CD4-positive, alpha-beta T cell treated with Interleukin-4 for 1 hour (primary cell): ENCODE measurements around the gene IGDCC3.
A peak's percentile ranks its signal among the peaks of the same experiment; 100 is the strongest.

Experiments
- DNase-seq, 2 donors: peaks; one replicate each; pipeline ENCODE4 v3.0.0-alpha.2; 2020 to 2022

Gene IGDCC3

GRCh38 chr15:65318870-65319356 is 58.9 kb downstream of the IGDCC3 start:
- DNase-seq = peak; percentile 83 to 84

GRCh38 chr15:65312400-65312916 is 65.3 kb downstream of the IGDCC3 start:
- no peak for DNase-seq

- DNase-seq = no peak
Observed at GRCh38 chr15:65311760-65312159, 66.0 kb downstream of the IGDCC3 start.

- DNase-seq = no peak
Observed at GRCh38 chr15:65310431-65311137, 67.2 kb downstream of the IGDCC3 start.

GRCh38 chr15:65309882-65310418 is 67.9 kb downstream of the IGDCC3 start:
- DNase-seq = no peak

- no peak for DNase-seq
Observed at GRCh38 chr15:65307978-65308377, 69.8 kb downstream of the IGDCC3 start.

- no peak for DNase-seq
Observed at GRCh38 chr15:65306551-65306950, 71.3 kb downstream of the IGDCC3 start.

GRCh38 chr15:65305776-65306175 is 72.0 kb downstream of the IGDCC3 start:
- no peak for DNase-seq

GRCh38 chr15:65305150-65305758 is 72.5 kb downstream of the IGDCC3 start:
- DNase-seq = no peak

GRCh38 chr15:65304381-65305149 is 73.2 kb downstream of the IGDCC3 start, which contains the start of gene RNU5B-1:
RNU5B-1 (plus strand) TSS chr15:65304677.
- DNase-seq = peak; percentile 86 to 92

- no peak for DNase-seq
Observed at GRCh38 chr15:65303687-65304380, 74.0 kb downstream of the IGDCC3 start.

GRCh38 chr15:65302061-65302460 is 75.7 kb downstream of the IGDCC3 start:
- DNase-seq = no peak

- DNase-seq = no peak
Observed at GRCh38 chr15:65300924-65301441, 76.8 kb downstream of the IGDCC3 start.

GRCh38 chr15:65298731-65299130 is 79.1 kb downstream of the IGDCC3 start:
- DNase-seq = no peak

GRCh38 chr15:65292938-65293518 is 84.8 kb downstream of the IGDCC3 start:
- no peak for DNase-seq

- DNase-seq = no peak
Observed at GRCh38 chr15:65290228-65290627, 87.6 kb downstream of the IGDCC3 start.

- DNase-seq = no peak
Observed at GRCh38 chr15:65289261-65289854, 88.4 kb downstream of the IGDCC3 start.

- DNase-seq = no peak
Observed at GRCh38 chr15:65287520-65287855, 90.3 kb downstream of the IGDCC3 start.

- peak; percentile 94 to 95 for DNase-seq
Observed at GRCh38 chr15:65286704-65287519, 90.9 kb downstream of the IGDCC3 start, which contains the start of gene PARP16. PARP16 (minus strand) TSS chr15:65286883; CDS start chr15:65286426, 457 bp downstream.

GRCh38 chr15:65286069-65286703 is 91.6 kb downstream of the IGDCC3 start:
- DNase-seq = no peak
